Activated CD4-positive, CD25-positive, alpha-beta regulatory T cell treated with anti-CD3 and anti-CD28 coated beads, Interleukin-2, amount 50 U/mL, for 24 hours (primary cell): Measurements from ENCODE around the gene SBF1.
A peak's percentile ranks its signal among the peaks of the same experiment; 100 is the strongest.

Experiments used
- ATAC-seq, 2 donors: fragments of 150-1000 bp; cut with Tn5 transposase; one replicate each; pipeline ENCODE4 v1.10.0; 2021; ENCODE audit warnings: mild to moderate bottlenecking in 1 of 2, moderate library complexity in 1 of 2

The SBF1 gene

DNA sequence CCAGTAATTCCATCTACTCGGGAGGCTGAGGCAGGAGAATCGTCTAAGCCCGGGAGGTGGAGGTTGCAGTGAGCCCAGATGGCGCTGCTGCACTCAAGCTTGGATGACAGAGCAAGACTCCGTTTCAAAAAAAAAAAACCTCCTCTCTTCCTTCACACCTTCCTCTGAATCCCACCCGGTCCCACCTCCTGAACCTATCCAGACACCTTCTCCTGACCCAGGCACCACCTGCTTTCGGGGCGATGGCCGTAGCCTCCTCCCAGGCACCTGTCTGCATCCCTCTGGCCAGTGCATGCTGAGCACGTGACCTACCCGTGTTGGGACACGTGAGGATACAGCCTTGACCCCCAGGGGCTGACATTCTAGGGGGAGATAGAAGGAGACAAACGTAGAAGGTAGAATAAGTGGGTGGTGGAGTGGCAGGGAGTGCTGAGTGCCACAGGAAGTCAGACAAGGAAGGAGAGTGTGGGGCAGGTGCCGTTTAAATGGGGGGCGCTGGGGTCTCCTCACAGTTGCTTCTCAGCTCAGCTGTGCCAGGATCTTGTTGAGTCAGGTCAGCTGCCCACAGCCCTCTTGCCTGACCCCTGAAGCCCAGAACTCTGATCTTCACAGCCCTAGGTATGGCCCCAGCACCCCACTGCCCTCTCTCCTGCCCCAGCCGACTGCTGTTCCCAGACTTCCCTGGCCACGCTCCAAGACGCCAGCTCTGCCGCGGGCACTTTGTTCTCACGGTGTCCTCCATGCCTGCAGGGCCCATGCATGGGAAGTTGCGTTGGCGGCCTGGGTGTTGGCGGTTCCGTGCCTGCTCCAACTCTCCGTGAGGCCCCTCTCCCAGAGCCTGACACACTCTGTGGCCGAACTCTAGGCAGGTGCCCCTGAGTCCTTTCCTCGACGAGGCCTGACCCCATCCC, 10.6 kb upstream of the SBF1 start:
- no peak for ATAC-seq

DNA sequence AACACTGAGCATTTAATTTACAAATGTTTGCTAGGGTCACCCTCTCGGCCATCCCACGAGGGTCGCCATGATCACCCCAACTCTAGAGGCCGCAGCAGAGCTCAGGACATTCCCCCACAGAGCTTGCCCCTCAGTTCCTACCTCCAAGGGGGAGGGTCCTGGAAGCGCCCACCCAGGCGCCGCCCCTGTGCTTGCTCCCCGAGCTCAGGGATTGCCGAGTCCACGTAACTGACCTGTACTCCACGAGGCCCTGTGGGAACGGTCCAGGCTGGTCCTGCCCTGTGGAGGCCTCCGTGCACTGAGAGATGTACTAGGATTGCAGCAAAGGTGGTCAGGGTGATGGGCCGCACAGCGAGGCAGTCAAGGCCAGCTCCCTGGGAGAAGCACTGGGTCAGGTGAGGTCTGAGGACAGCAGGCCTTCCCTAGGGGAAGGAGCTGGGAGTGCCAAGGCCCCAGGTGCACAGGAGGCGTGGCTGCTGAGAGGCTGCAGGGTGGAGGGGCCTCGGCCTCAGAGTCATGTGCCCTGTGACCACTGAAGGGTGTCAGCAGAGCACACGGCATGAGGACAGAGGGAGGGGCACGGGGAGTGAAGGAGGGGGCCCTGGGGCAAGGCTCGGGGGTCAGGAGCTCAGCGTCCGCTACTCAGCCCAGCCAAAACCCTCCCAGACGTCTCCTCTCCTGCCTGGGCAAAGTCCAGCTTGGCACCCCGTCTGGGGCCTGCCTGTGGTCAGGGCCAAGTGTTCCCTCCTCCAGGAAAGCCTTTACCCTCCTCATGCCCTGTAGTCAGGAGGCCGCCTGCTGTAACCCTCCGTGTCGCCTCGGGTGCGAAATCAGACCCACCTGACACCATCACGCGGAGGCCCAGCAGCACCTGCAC, 9.4 kb upstream of the SBF1 start:
- ATAC-seq, result no peak

DNA sequence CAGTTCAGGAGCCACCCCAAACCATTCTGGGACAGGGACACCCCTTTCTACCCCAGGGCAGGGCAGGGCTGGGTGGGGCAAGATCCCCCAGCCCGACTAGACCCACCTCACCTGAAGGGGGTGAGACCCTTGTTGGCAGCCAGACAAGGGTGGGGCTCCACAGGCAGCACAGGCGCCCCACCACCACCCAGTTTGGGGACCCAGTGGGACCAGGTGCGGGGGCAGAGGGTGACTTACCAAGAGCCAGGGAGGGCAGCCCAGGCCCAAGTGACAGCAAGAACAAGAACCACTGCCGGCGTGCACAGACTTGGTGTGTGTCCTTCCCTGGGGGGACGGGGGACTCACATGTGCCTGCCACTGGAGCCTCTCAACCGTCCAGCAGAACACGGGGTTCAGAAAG, 8.7 kb upstream of the SBF1 start:
- no peak for ATAC-seq

DNA sequence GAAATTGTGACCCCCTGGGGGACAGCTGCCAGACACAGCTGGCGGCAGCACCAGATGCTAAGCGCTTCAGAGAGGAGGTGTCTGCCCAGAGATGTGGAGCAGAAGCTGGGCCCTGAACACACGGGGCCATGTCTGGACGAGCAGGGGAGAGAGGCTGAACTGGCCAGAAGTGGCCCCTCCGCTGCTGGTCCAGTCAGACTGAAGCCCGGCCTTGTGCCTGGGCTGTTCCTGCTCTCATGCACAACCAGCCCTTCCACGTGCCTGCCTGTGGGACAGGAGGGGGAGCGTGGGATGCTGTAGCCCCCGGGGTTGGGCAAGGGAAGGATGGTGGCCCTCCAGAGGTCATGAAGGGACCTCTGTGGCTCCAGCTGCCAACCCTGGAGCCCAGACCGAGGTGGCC, 8.3 kb upstream of the SBF1 start:
- ATAC-seq, result no peak

DNA sequence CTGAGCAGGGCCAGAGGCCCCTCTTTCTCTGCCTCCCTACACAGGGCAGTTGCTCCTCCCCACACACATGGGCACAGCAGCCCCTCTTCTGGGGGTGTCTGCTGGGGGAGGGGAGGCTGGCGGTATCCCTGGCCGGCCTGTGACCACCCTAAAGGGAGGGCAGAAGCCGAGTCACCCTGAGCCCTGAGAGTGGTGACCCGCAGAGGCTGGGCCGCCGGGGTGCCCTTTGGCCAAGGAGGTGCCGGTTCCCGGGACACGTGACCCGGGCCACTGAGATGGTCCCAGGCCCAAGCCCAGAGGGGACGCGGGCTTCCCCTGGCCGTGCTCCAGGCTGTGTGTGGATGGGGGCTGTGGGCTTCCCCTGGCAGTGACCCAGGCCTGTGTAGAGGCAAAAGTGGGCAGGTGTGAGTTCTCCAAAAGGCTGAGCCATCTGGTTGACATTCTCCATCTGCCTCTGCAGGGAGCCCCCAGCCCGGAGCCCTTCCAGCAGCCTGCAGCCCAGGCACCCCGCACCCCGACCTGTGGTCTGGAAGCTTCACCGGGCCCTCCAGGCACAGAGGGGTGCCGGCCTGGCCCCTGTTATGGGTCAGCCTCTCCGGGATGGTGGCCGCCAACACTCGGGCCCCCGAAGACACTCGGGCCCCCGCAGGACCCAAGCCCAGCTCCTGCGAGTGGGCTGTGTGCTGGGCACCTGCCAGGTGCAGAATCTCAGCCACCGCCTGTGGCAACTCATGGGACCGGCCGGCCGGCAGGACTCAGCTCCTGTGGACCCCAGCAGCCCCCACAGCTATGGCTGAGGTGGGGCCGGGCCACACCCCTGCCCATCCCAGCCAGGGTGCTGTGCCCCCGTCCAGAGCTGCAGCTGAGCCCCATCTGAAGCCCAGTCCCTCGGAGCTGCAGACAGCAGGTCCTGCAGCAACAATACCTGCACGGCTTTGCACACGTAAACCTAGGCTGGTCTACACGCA, 7.6 kb upstream of the SBF1 start:
- ATAC-seq, result no peak

DNA sequence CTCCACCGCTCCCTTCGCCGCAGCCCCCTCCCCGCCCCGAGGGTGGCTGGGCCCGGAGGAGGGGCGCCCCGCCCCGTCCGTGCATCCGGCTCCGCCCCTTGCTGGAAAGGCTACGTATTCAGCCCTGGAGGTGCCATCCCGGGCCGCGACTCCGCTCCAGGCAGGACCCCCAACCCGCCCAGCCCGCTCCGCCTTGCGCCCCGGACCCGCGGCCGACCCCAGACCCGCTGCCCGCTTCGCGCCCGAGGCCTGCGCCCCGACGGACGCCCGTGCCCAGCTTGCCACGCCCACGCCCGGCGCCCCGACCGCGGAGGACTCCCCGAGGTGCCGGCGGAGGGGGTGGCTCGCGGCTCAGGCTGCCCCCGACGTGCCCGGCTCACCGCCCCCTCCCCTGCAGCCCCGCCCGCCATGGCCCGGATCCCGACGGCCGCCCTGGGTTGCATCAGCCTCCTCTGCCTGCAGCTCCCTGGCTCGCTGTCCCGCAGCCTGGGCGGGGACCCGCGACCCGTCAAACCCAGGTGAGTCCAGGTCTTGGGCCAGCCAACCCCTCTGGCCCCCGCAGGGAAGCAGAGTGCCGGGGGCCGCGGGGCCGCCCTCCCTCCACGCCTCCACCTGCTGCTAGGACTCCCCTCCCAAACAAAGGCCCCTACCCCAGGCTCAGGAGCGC, 6.7 kb upstream of the SBF1 start, which contains the start of gene ADM2:
Gene ADM2, plus strand, starts transcription at position 104 of the 667 bp plus-strand sequence. Its CDS starts 305 bp downstream, at position 409.
- ATAC-seq, result peak; percentile 72 to 82

DNA sequence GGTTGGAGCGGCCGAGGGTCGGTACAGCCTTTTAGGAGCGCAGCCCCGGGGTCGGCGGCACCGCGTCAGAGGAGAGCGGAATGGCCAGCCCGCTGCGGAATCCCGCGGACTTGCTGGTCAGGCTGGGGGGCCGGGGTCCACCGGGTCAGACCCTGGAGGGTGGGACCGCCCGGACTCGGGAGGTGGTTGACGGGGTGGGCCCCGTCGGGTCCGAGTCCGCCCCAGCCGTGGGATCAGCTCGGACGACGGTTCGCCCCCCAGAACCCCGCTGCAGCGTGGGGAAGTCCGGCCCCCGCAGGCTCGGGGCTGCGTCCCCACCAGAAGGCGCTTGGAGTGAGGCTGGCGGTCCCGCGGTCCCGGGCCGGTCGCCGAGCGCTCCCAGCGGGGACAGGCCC, 6.2 kb upstream of the SBF1 start:
- no peak for ATAC-seq

DNA sequence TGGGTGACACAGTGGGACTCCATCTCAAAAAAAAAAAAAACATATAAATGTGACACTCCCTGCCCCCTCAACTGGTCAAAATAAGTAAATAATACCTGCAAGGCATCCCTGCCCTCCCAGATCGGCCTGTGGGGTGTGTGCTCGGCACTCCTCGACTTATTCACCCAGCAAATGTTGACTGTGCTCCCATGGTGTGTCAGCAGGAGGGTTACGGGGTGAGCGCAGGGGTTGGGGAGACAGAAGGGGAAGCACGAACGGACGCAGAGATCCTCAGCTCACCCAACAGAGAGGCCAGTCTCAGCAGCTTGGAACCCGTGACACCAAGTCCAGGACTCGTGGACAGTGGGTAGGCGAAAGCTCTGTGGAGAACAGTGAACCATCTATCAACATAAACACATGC, 4.9 kb upstream of the SBF1 start:
- ATAC-seq, result no peak

DNA sequence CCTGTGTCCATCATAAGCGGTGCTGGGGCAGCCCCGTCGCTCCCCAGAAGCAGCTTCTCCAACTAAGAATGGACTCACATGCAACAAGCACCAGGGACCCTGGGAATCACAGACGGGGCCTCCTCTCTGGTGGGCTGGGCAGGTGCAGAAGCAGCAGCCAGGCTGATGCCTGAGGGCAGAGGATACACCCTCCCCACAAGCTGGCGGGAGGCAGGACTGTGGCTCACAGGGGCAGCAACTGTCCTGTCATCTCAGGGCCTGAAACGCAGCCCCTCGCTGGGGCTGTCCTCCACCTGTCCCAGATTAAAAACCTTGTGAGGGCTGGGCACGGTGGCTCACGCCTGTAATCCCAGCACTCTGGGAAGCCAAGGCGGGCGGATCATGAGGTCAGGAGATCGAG, 3.1 kb upstream of the SBF1 start:
- ATAC-seq, result no peak

DNA sequence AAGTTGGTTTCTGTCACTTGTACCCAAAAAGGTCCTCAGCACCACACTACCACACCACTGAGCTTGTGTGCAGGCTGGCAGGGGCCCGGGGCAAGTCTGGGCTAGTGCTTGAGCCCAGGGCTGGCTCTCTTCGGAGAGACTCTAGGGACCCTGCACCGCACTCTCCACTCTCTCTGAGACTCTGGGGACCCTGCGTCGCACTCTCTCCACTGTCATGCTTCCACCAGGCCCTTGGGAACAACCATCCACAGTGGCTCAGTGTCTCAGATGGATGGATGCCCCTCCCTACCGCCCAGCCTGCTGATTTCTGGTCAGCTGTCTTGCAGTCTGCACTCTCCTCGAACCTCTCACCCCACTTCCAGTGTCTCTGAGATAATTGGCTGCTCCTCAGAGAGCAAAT, 2.0 kb upstream of the SBF1 start:
- ATAC-seq, result no peak

DNA sequence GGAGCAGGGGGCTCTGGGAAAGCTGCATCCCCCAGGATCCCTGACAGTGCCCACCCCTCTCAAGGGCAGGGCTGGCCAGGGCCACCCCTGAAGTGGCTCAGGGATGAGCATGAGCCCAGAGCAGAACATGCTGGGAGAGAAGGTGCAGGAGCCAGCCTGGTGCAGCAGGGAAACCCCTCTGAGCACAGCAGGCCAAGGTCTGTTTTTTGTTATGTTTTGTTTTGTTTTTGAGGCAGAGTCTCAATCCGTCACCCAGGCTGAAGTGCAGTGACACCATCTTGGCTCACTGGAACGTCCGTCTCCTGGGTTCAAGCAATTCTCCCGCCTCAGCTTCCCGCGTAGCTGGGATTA, 792 bp upstream of the SBF1 start:
- no peak for ATAC-seq

DNA sequence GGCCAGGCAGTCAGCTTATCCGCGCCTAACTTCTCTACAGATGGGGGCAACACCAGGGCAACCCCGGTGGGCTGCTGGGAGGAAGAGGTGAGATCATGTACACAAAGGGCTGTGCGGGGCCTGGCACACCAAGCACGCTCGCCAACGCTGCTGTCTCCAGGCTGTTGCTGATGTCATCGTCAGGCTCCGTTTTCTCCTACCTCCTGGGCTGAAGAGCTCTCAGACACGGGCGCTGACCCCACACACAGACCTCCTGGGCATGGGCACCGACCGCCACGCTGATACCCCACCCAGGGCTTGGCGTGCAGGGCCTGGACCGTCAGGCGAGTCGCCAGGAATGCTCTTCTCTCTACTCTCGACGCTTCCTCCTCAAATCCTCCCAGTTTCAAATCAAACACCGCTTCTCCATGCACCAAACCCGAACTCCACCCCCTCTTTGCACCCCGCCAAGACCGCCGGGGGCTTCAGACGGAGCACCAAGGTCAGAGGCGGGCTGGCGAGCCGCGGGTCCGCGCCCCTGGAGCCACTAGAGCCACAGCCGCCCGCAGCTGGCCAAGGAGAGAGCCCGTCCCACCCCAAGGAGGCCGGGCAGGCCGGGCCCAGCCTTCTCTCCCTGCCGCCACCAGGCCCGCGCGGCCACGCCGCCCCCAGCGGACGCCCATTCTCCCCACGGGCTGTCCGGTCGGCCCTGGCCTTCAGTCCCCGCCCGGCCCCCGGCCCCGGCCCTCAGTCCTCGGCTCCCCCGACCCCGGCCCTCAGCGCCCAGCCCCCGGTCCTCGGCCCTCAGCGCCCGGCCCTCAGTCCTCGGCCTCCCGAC, 772 bp downstream of the SBF1 start:
- no peak for ATAC-seq

DNA sequence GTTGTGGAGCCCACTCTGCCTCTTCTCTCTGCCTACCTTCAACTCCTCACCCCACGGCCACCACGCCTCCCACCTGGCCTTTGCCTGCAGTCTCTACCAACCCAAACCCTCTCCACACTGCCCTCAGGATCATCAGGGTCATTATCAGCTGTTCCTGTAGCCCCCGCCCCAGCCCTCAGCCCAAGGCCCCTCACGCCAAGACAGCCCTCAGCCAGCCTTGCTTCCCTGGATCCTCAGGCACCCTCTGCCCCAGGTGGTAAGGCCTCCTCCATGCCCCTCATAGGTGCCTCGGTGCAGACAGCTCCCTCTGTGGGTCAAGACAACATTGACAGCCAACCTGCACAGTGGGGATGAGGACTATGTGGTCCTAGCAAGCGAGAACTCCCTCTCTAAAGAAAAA, 1.7 kb downstream of the SBF1 start:
- ATAC-seq, result peak in 1 of 2 donors; percentile 12

DNA sequence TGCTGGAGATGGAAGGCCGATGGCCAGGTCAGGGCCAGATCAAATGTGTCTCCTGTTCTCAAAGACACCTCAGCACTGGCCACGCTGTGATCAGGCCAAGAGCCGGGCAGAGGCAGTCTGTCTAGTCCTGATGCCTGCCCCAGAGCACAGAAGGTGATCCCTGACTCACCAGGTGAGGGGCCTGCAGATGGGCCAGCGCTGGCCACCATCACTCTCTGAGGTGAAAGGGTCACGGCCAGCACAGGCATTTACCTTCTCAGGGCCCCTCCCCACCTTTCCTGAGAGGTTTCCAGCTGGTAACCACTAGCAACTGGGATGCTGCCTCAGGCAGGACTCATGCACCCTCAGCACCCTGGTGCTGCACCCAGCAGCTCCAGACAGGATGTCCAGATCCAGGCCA, 2.9 kb downstream of the SBF1 start:
- no peak for ATAC-seq

DNA sequence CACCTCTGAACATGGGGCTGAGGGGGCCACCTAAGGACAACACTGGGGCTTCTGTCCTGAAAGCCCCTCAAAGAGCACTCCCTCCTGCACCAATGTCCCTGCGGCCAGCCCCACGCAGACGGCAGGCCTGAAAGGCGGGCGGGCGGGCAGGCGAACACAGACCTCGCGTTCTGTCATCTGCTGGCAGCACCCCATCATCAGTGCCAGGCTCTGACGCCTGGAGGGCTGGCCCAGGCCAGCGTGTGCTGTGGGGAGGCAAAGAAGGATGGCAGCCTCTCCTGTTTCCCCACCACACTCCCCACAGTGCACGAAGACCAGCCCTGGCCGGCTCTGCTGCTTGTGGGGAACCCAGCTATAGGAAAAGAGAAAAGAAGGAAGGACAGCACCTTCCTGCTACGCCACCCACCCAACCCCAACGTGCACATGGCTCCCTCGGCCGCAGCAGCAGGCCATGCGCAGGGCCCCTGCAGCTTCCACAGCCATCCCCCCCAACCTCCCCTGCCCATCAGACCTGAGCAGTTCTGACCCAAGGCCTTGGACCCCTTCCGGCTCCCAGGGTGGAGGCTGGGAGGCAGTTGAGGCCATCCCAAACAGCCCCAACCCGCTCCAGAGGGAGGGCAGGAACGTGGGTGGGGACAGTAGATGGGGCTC, 3.5 kb downstream of the SBF1 start:
- ATAC-seq, result no peak

DNA sequence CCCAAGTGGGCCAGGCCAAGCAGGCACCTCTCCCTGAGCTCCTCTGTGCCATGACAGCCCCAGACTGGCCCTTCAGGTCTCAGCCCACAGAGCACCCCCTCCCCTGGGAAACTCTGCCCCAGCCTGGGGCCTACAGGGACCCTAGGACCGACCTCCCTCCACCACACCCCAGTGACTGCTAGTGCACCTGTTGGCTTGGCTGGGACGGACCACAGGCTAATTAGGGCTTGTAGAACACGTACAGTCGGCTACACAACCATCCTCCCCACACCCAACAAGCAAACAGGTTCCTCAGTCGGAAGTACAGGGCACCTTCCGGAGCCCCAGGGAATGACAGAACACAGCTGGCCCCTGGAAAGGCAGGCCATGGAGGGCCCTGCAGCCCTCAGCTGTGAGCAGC, 4.3 kb downstream of the SBF1 start:
- no peak for ATAC-seq

DNA sequence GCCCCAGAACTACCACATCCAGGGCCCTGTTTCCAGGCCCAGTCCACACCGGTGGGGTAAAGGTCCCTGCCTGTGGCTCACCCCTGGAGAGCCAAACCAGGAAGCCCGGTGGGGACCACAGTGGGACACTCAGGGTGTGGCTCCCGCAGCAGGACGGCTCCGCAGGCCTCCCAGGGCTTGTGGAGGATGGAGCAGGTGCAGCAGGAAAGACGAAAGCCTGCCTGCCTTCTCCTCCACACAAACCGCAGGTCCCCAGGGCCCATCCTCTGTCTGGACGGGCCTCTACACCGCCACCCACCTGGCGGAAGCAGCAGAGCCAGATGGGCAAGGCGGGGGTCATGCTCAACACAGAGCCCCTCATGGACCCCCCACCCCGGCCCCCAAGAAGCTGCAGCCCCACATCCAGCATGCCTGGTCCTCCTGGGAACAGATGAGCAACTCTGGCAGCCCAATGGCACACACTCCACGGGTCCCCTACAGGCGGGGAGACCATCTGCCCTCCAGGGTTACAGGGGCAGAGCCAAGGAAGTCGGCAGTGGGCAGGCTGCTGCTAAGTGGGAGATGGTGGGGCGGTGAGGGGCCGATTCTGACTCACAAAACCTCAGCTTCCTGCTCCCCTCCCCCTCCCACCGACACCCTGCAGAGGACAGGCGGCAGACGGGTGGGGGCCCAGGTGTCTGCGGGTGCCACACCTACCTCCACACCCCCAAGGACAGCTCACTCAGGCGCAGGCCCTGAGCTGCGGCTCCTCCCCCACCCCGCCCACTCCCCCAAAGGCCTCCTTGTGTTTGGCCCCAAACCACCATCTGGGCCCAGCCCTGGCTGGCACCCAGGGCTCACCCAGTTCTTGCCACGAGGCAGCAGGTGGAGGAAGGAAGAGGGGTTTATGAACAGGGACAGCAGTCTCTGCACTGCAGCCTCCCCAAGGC, 5.2 kb downstream of the SBF1 start:
- ATAC-seq, result peak; percentile 87

DNA sequence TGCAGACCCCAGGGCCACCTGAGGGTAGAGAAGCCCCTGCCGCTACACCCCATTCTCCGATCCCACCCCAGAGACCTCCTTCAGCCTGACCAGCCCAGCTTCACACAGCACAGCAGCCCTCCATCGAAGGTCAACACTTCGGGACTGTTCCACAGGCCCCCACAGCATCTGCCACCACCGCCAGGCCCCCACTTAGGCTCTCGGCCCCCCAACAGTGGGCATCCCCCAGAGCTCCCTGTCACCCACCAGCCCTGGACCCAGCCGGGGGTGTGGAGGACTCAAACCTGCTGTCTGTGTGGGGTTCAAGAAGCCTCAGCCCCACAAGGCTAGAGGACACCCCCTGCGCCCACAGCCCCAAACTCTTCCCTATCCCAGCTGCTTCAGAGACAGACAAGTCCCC, 6.2 kb downstream of the SBF1 start:
- no peak for ATAC-seq

DNA sequence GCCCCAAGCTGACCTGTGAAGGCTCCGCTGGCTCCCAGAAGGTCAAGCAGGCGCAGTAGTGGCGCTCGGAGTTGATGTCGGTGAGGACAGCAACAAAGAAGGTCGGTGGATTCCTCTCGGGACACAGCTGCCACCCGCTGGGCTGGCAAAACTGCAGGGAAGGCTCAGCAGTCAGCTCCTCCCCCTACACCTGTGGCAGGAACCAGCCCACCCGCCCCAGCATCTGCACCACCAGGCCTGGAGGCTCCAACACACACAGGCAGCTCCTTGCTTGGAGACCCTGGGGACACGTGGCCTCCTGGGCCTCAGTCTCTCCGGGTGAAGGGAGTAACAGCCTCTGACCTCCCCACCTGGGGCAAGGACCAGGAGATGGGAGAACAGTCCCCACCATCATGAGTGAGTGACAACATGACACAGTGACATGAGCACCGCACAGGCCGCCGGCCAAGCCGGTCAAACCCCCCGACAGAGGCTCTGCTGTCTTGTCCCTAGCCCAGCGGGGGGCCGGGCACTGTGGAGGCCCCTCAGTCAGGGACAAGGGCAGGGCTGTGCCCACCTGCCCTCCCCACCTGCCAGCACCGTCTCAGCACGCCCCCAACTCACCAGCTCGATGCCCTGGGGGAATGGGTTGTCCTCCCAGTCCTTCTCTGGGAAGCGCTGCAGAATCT, 6.9 kb downstream of the SBF1 start:
- no peak for ATAC-seq
